ENCODE results near the gene RETREG2.

GRCh38 chr2:219140722-219141121 lies 37.4 kb upstream of the RETREG2 start:
- TF ChIP-seq YY1 (IDR thresholded peaks at IDR 0.05) (no peak), NR2F2 (IDR thresholded peaks at IDR 0.05) (no peak), SP1 (IDR thresholded peaks at IDR 0.05) (no peak), CTCF (IDR thresholded peaks at IDR 0.05; ENCODE audit: low read depth, low read length, missing input control) (no peak), RAD21 (IDR thresholded peaks at IDR 0.05) (no peak), TAF1 (conservative IDR thresholded peaks at IDR 0.05) (no peak), EGR1 (IDR thresholded peaks at IDR 0.05; ENCODE audit: low read depth in 2 of 2) (no peak), FOXA1 (IDR thresholded peaks at IDR 0.05) (no peak)
